Kidney (tissue), 14 donors: ENCODE results near the gene SMIM23. TPM values are rescaled to one million over a fixed set of nuclear protein-coding genes. Genes with fewer than 3 reads are reported as not detected.

Source experiments
- DNase-seq, 5 donors: peaks; one replicate each; pipeline ENCODE4 v3.0.0-alpha.2; 2013 to 2020
- FAIRE-seq: peaks from 2 replicates; lab custom pipeline; 2012; peaks lifted over from hg19 to GRCh38; lab: Jason Lieb, UNC
- H3K27ac ChIP-seq, 2 donors: one replicate each; pipeline ENCODE4 v1.7.0; 2013; ENCODE audit warnings: low read depth in 2 of 2, low read length in 2 of 2, inconsistent platforms in 1 of 2
- H3K27me3 ChIP-seq: one replicate; pipeline ENCODE4 v1.7.1; 2013; ENCODE audit warnings: low read length, inconsistent platforms; ENCODE audit not compliant: control insufficient read depth, insufficient read depth
- H3K36me3 ChIP-seq, 3 donors: one replicate each; pipeline versions ENCODE4 v1.7.0 to v1.7.1; 2013; ENCODE audit warnings: low read length in 3 of 3, control low read depth in 1 of 3, inconsistent platforms in 1 of 3; ENCODE audit not compliant: insufficient read depth in 3 of 3, control insufficient read depth in 2 of 3
- H3K4me1 ChIP-seq, 3 donors: one replicate each; pipeline versions ENCODE4 v1.7.0 to v1.7.1; 2013; ENCODE audit warnings: low read length in 3 of 3, inconsistent platforms in 1 of 3, low read depth in 1 of 3; ENCODE audit not compliant: control insufficient read depth in 2 of 3, insufficient read depth in 2 of 3
- H3K4me3 ChIP-seq, 3 donors: one replicate each; pipeline versions ENCODE4 v1.7.0 to v1.8.1; 2013; ENCODE audit warnings: low read length in 3 of 3, control low read depth in 1 of 3, inconsistent platforms in 1 of 3
- H3K9ac ChIP-seq, 3 donors: one replicate each; pipeline versions ENCODE4 v1.7.0 to v1.7.1; 2013; ENCODE audit warnings: low read length in 3 of 3, control low read depth in 1 of 3, inconsistent platforms in 1 of 3
- H3K9me3 ChIP-seq, 3 donors: one replicate each; pipeline versions ENCODE4 v1.7.0 to v1.7.1; 2013; ENCODE audit warnings: low read length in 3 of 3, control low read depth in 1 of 3, inconsistent platforms in 1 of 3; ENCODE audit not compliant: control insufficient read depth in 2 of 3, insufficient read depth in 1 of 3
- intact Hi-C: fragments of 100-400 bp; cut with DNase I; formaldehyde crosslinking; loops from one replicate; pipeline ENCODE4 v1.11.1; 2022
- polyA plus RNA-seq: library from polyadenylated mRNA; stranded (reverse); fragments of 350-450 nt; fragmentation: Illumina TruSeq; extraction: RNeasy Lipid Tissue Mini Kit (QIAGEN cat#74804); gene quantifications from one replicate; pipeline ENCODE4 v1.2.3, GENCODE V29; 2014; ENCODE audit warnings: low read depth, low replicate concordance; ENCODE audit not compliant: insufficient read depth
- total RNA-seq: library from RNA; stranded (reverse); fragmentation: NEBNext Ultra II Directional; extraction: Animal tissue kit (Norgen Biotek cat#: 25700); gene quantifications from one replicate; pipeline ENCODE4 v1.2.1, GENCODE V29; 2021
- TF ChIP-seq, protein P1 (sequence below): IDR thresholded peaks from 3 replicates; pipeline ENCODE4 v1.5.1; 2012; ENCODE audit warnings: mild to moderate bottlenecking, moderate library complexity, borderline replicate concordance; ENCODE audit not compliant: insufficient read depth; ENCODE audit errors: extremely low read depth
- donor health status: control.
- donor health status: control.
- donor health status: control.
- donor health status: control.
- donor health status: control.
- donor health status: DM: yes; HTN: yes; CAD: no.
- donor health status: Normal renal cell carcinoma (clear cell type).

Gene SMIM23
- total and polyA plus RNA-seq, 2 donors from 2014 or later = not detected

- no peak overlapping the region for H3K27ac ChIP-seq
- H3K27me3 ChIP-seq = no peaks in the 10 kb centered on the region
- no peaks in the 10 kb centered on the region for H3K4me1 ChIP-seq
- TF ChIP-seq, protein P1, sequence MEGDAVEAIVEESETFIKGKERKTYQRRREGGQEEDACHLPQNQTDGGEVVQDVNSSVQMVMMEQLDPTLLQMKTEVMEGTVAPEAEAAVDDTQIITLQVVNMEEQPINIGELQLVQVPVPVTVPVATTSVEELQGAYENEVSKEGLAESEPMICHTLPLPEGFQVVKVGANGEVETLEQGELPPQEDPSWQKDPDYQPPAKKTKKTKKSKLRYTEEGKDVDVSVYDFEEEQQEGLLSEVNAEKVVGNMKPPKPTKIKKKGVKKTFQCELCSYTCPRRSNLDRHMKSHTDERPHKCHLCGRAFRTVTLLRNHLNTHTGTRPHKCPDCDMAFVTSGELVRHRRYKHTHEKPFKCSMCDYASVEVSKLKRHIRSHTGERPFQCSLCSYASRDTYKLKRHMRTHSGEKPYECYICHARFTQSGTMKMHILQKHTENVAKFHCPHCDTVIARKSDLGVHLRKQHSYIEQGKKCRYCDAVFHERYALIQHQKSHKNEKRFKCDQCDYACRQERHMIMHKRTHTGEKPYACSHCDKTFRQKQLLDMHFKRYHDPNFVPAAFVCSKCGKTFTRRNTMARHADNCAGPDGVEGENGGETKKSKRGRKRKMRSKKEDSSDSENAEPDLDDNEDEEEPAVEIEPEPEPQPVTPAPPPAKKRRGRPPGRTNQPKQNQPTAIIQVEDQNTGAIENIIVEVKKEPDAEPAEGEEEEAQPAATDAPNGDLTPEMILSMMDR = no peak
- intact Hi-C loops = no loop called here
- H3K4me3 ChIP-seq = no peak overlapping the region
- H3K9ac ChIP-seq = no peak overlapping the region
- H3K9me3 ChIP-seq = no peaks in the 10 kb centered on the region
- H3K36me3 ChIP-seq = no peaks in the 10 kb centered on the region
- FAIRE-seq (no peak), DNase-seq (no peak)
Observed at GRCh38 chr5:171837522-171837921, 51.9 kb downstream of the SMIM23 start.

- intact Hi-C loops = no loop called here
- TF ChIP-seq, protein P1 = no peak
- no peak for FAIRE-seq
Observed at GRCh38 chr5:171838066-171838465, 52.4 kb downstream of the SMIM23 start.

GRCh38 chr5:171839112-171839511 is 53.5 kb downstream of the SMIM23 start:
- FAIRE-seq = no peak
- intact Hi-C loops = no loop called here

More at GRCh38 chr5:171838066-171838465, 52.4 kb downstream of the SMIM23 start:
- no peak overlapping the region for H3K9ac ChIP-seq
- no peaks in the 10 kb centered on the region for H3K27me3 ChIP-seq
- no peaks in the 10 kb centered on the region for H3K4me1 ChIP-seq
- no peak overlapping the region for H3K27ac ChIP-seq
- H3K9me3 ChIP-seq = no peaks in the 10 kb centered on the region
- no peak overlapping the region for H3K4me3 ChIP-seq
- DNase-seq = no peak
- H3K36me3 ChIP-seq = no peaks in the 10 kb centered on the region

More at GRCh38 chr5:171839112-171839511, 53.5 kb downstream of the SMIM23 start:
- Histone ChIP-seq H3K27ac (no peak overlapping the region), H3K4me1 (no peaks in the 10 kb centered on the region), H3K27me3 (no peaks in the 10 kb centered on the region), H3K9me3 (no peaks in the 10 kb centered on the region), H3K36me3 (no peaks in the 10 kb centered on the region), H3K4me3 (no peak overlapping the region), H3K9ac (no peak overlapping the region)
- TF ChIP-seq, protein P1 = no peak
- DNase-seq = no peak
